HFFc6 (cell line): ENCODE results near the gene FZD7. TPM values are rescaled to one million over a fixed set of nuclear protein-coding genes. Genes with fewer than 3 reads are reported as not detected.
A peak's percentile ranks its signal among the peaks of the same experiment; 100 is the strongest.

Experiments used
- DNase-seq: peaks from one replicate; pipeline ENCODE4 v3.0.0-alpha.2; 2018
- H3K27ac Mint-ChIP-seq: 2 replicates; pipeline ENCODE4 v1.8.0; 2020; ENCODE audit warnings: mild to moderate bottlenecking, mixed read lengths
- H3K27me3 Mint-ChIP-seq: 2 replicates; pipeline ENCODE4 v1.8.0; 2021; ENCODE audit warnings: mild to moderate bottlenecking, moderate library complexity, mixed read lengths; ENCODE audit not compliant: insufficient read depth
- H3K36me3 Mint-ChIP-seq: 2 replicates; pipeline ENCODE4 v1.8.0; 2021; ENCODE audit warnings: low read depth, mixed read lengths
- H3K4me1 Mint-ChIP-seq: 2 replicates; pipeline ENCODE4 v1.8.0; 2020; ENCODE audit warnings: low read depth, mixed read lengths
- H3K4me3 Mint-ChIP-seq: 2 replicates; pipeline ENCODE4 v1.8.0; 2020; ENCODE audit warnings: mild to moderate bottlenecking, moderate library complexity, mixed read lengths
- H3K9me3 Mint-ChIP-seq: 2 replicates; pipeline ENCODE4 v1.8.0; 2020; ENCODE audit warnings: mild to moderate bottlenecking, mixed read lengths
- CTCF ChIP-seq: fragments of 200-600 bp; sonication (generic); IDR thresholded peaks from 2 replicates; pipeline ENCODE4 v1.5.0; 2021; ENCODE audit warnings: antibody characterized with exemption, mild to moderate bottlenecking
- total RNA-seq, 6 experiments: library from RNA; stranded (reverse); fragmentation: NEBNext Ultra II Directional; extraction: Animal tissue kit (Norgen Biotek cat#: 25700); gene quantifications; 2 replicates in 1 of 6; 3 replicates in 5 of 6; pipeline ENCODE4 v1.2.3, GENCODE V29; 2021

The FZD7 gene
- total RNA-seq, 6 experiments from 2014 or later: 111 to 147 (median 117) TPM

- Mint-ChIP-seq H3K27me3 (no peaks in the 10 kb centered on the region; the same call in none of the 2 replicates), H3K4me1 (no peaks in the 10 kb centered on the region), H3K27ac (no peak overlapping the region), H3K9me3 (no peaks in the 10 kb centered on the region), H3K4me3 (no peak overlapping the region), H3K36me3 (peaks cover 3% of the 10 kb centered on the region; the same call in 1 of the 2 replicates)
- no peak for DNase-seq
- TF ChIP-seq CTCF: no peak
These were observed 8.8 kb upstream of the FZD7 start for GRCh38 chr2:202024871-202025270.

- H3K4me3 Mint-ChIP-seq: no peak overlapping the region
- H3K4me1 Mint-ChIP-seq: peaks cover 6% of the 10 kb centered on the region
- no peaks in the 10 kb centered on the region; the same call in none of the 2 replicates for H3K27me3 Mint-ChIP-seq
- TF ChIP-seq CTCF: no peak
- peaks cover 3% of the 10 kb centered on the region; the same call in 1 of the 2 replicates for H3K36me3 Mint-ChIP-seq
- no peak for DNase-seq
- no peaks in the 10 kb centered on the region for H3K9me3 Mint-ChIP-seq
- no peak overlapping the region for H3K27ac Mint-ChIP-seq
These were observed 7.8 kb upstream of the FZD7 start for GRCh38 chr2:202025816-202026215.

GRCh38 chr2:202026507-202026906 is 7.1 kb upstream of the FZD7 start:
- no peak overlapping the region for H3K4me3 Mint-ChIP-seq
- peaks cover 3% of the 10 kb centered on the region; the same call in 1 of the 2 replicates for H3K36me3 Mint-ChIP-seq
- H3K4me1 Mint-ChIP-seq: peaks cover 13% of the 10 kb centered on the region
- H3K27ac Mint-ChIP-seq: no peak overlapping the region
- no peak for TF ChIP-seq CTCF
- no peak for DNase-seq
- H3K27me3 Mint-ChIP-seq: no peaks in the 10 kb centered on the region; the same call in none of the 2 replicates
- H3K9me3 Mint-ChIP-seq: no peaks in the 10 kb centered on the region

- peak overlapping the region; percentile 16; the same call in 1 of the 2 replicates for H3K27ac Mint-ChIP-seq
- H3K4me1 Mint-ChIP-seq: peaks cover 24% of the 10 kb centered on the region
- no peak for TF ChIP-seq CTCF
- H3K36me3 Mint-ChIP-seq: peaks cover 7% of the 10 kb centered on the region; the same call in 1 of the 2 replicates
- peak; percentile 58 for DNase-seq
- H3K4me3 Mint-ChIP-seq: no peak overlapping the region
- H3K27me3 Mint-ChIP-seq: peaks cover 1% of the 10 kb centered on the region; the same call in 1 of the 2 replicates
- no peaks in the 10 kb centered on the region for H3K9me3 Mint-ChIP-seq
These were observed 3.0 kb upstream of the FZD7 start for GRCh38 chr2:202030691-202031090.

GRCh38 chr2:202031246-202031951 is 2.3 kb upstream of the FZD7 start:
- Mint-ChIP-seq H3K9me3 (no peaks in the 10 kb centered on the region), H3K4me3 (peak overlapping the region; percentile 91), H3K27ac (peak overlapping the region; percentile 92), H3K4me1 (peaks cover 24% of the 10 kb centered on the region), H3K36me3 (peaks cover 7% of the 10 kb centered on the region; the same call in 1 of the 2 replicates), H3K27me3 (0 out of 2 replicates have a peak, but pooled peaks cover 1% of the 10 kb centered on the region)
- no peak for TF ChIP-seq CTCF
- no peak for DNase-seq
